Stimulated activated naive CD8-positive, alpha-beta T cell treated with anti-CD3 and anti-CD28 coated beads, Interleukin-15, Interleukin-2, amounts not matched to agents 100 ng/mL and 50 ng/mL, for 24 hours (primary cell): ENCODE data around the gene PCYT1A.
"Not testable (repeated sequence)": the region's sequence is repeated elsewhere in the genome, so short reads cannot be mapped to it uniquely, and the experiment has no call there.

Source experiments
- H3K27ac Mint-ChIP-seq: one replicate; pipeline ENCODE4 v1.8.0; 2021; ENCODE audit warnings: mild to moderate bottlenecking, mixed read lengths
- H3K27me3 Mint-ChIP-seq: one replicate; pipeline ENCODE4 v1.8.0; 2021; ENCODE audit warnings: mixed read lengths
- H3K36me3 Mint-ChIP-seq: one replicate; pipeline ENCODE4 v1.8.0; 2021; ENCODE audit warnings: low read depth, mixed read lengths
- H3K4me1 Mint-ChIP-seq: one replicate; pipeline ENCODE4 v1.8.0; 2021; ENCODE audit warnings: low read depth, mixed read lengths
- H3K4me3 Mint-ChIP-seq: one replicate; pipeline ENCODE4 v1.8.0; 2021; ENCODE audit warnings: mild to moderate bottlenecking, mixed read lengths
- H3K9me3 Mint-ChIP-seq: one replicate; pipeline ENCODE4 v1.8.0; 2021; ENCODE audit warnings: mixed read lengths

PCYT1A gene

GRCh38 chr3:196314597-196314996, 27.1 kb upstream of the PCYT1A start:
- Mint-ChIP-seq H3K4me1 (peaks cover 12% of the 10 kb centered on the region), H3K4me3 (no peak overlapping the region), H3K27me3 (no peaks in the 10 kb centered on the region), H3K9me3 (no peaks in the 10 kb centered on the region), H3K27ac (no peak overlapping the region), H3K36me3 (peaks cover 5% of the 10 kb centered on the region)

- H3K4me1 Mint-ChIP-seq, H3K27ac Mint-ChIP-seq, H3K9me3 Mint-ChIP-seq, H3K4me3 Mint-ChIP-seq, H3K36me3 Mint-ChIP-seq, H3K27me3 Mint-ChIP-seq: not testable (repeated sequence)
Observed at GRCh38 chr3:196314086-196314485, 26.6 kb upstream of the PCYT1A start.

- H3K9me3 Mint-ChIP-seq, H3K36me3 Mint-ChIP-seq, H3K4me1 Mint-ChIP-seq, H3K4me3 Mint-ChIP-seq, H3K27ac Mint-ChIP-seq, H3K27me3 Mint-ChIP-seq: not testable (repeated sequence)
Observed at GRCh38 chr3:196302960-196303359, 15.4 kb upstream of the PCYT1A start.

GRCh38 chr3:196302551-196302950, 15.0 kb upstream of the PCYT1A start:
- H3K4me1 Mint-ChIP-seq, H3K36me3 Mint-ChIP-seq, H3K4me3 Mint-ChIP-seq, H3K27me3 Mint-ChIP-seq, H3K27ac Mint-ChIP-seq, H3K9me3 Mint-ChIP-seq: not testable (repeated sequence)

- Mint-ChIP-seq H3K36me3 (peaks cover 8% of the 10 kb centered on the region), H3K9me3 (no peaks in the 10 kb centered on the region), H3K4me1 (no peaks in the 10 kb centered on the region), H3K27ac (no peak overlapping the region), H3K4me3 (no peak overlapping the region), H3K27me3 (no peaks in the 10 kb centered on the region)
Observed at GRCh38 chr3:196298521-196298920, 11.0 kb upstream of the PCYT1A start.

- H3K27ac Mint-ChIP-seq: no peak overlapping the region
- H3K4me3 Mint-ChIP-seq: no peak overlapping the region
- H3K36me3 Mint-ChIP-seq: no peaks in the 10 kb centered on the region
- H3K27me3 Mint-ChIP-seq: no peaks in the 10 kb centered on the region
- peaks cover 9% of the 10 kb centered on the region for H3K4me1 Mint-ChIP-seq
- H3K9me3 Mint-ChIP-seq: no peaks in the 10 kb centered on the region
Observed at GRCh38 chr3:196292286-196292923, 4.9 kb upstream of the PCYT1A start.

GRCh38 chr3:196288141-196288460, 575 bp upstream of the PCYT1A start:
- peaks cover 40% of the 10 kb centered on the region for H3K4me1 Mint-ChIP-seq
- no peaks in the 10 kb centered on the region for H3K9me3 Mint-ChIP-seq
- no peaks in the 10 kb centered on the region for H3K36me3 Mint-ChIP-seq

GRCh38 chr3:196287090-196287439, 461 bp downstream of the PCYT1A start:
- Mint-ChIP-seq H3K9me3 (no peaks in the 10 kb centered on the region), H3K27ac (peak overlapping the region; percentile 94), H3K27me3 (no peaks in the 10 kb centered on the region), H3K4me1 (peaks cover 42% of the 10 kb centered on the region), H3K36me3 (peaks cover 2% of the 10 kb centered on the region), H3K4me3 (peak overlapping the region; percentile 99)

More at GRCh38 chr3:196288141-196288460, 575 bp upstream of the PCYT1A start:
- H3K4me3 Mint-ChIP-seq: peak overlapping the region; percentile 99
- no peaks in the 10 kb centered on the region for H3K27me3 Mint-ChIP-seq
- peak overlapping the region; percentile 94 for H3K27ac Mint-ChIP-seq

GRCh38 chr3:196284396-196284795, 3.1 kb downstream of the PCYT1A start:
- Mint-ChIP-seq H3K9me3 (no peaks in the 10 kb centered on the region), H3K4me1 (peaks cover 64% of the 10 kb centered on the region), H3K36me3 (peaks cover 5% of the 10 kb centered on the region), H3K27me3 (no peaks in the 10 kb centered on the region), H3K4me3 (no peak overlapping the region), H3K27ac (no peak overlapping the region)

- H3K9me3 Mint-ChIP-seq: no peaks in the 10 kb centered on the region
- H3K4me3 Mint-ChIP-seq: no peak overlapping the region
- peaks cover 16% of the 10 kb centered on the region for H3K36me3 Mint-ChIP-seq
- H3K4me1 Mint-ChIP-seq: peaks cover 74% of the 10 kb centered on the region
- H3K27me3 Mint-ChIP-seq: no peaks in the 10 kb centered on the region
- H3K27ac Mint-ChIP-seq: no peak overlapping the region
Observed at GRCh38 chr3:196281962-196282361, 5.6 kb downstream of the PCYT1A start.

- peaks cover 63% of the 10 kb centered on the region for H3K4me1 Mint-ChIP-seq
- H3K36me3 Mint-ChIP-seq: peaks cover 16% of the 10 kb centered on the region
- no peaks in the 10 kb centered on the region for H3K27me3 Mint-ChIP-seq
- no peaks in the 10 kb centered on the region for H3K9me3 Mint-ChIP-seq
- peak overlapping the region; percentile 23 for H3K27ac Mint-ChIP-seq
- H3K4me3 Mint-ChIP-seq: no peak overlapping the region
Observed at GRCh38 chr3:196280689-196281440, 6.7 kb downstream of the PCYT1A start.

GRCh38 chr3:196275126-196275525, 12.4 kb downstream of the PCYT1A start:
- peaks cover 35% of the 10 kb centered on the region for H3K36me3 Mint-ChIP-seq
- H3K4me1 Mint-ChIP-seq: peaks cover 72% of the 10 kb centered on the region
- peak overlapping the region; percentile 92 for H3K27ac Mint-ChIP-seq
- H3K9me3 Mint-ChIP-seq: no peaks in the 10 kb centered on the region
- H3K27me3 Mint-ChIP-seq: no peaks in the 10 kb centered on the region
- peak overlapping the region; percentile 72 for H3K4me3 Mint-ChIP-seq

GRCh38 chr3:196274585-196274984, 12.9 kb downstream of the PCYT1A start:
- Mint-ChIP-seq H3K36me3 (peaks cover 39% of the 10 kb centered on the region), H3K9me3 (no peaks in the 10 kb centered on the region), H3K4me3 (peak overlapping the region; percentile 72), H3K4me1 (peaks cover 72% of the 10 kb centered on the region), H3K27ac (peak overlapping the region; percentile 92), H3K27me3 (no peaks in the 10 kb centered on the region)

- Mint-ChIP-seq H3K27ac (peak overlapping the region; percentile 67), H3K4me1 (peaks cover 72% of the 10 kb centered on the region), H3K4me3 (no peak overlapping the region), H3K9me3 (no peaks in the 10 kb centered on the region), H3K27me3 (no peaks in the 10 kb centered on the region), H3K36me3 (peaks cover 44% of the 10 kb centered on the region)
Observed at GRCh38 chr3:196273655-196274054, 13.9 kb downstream of the PCYT1A start.

GRCh38 chr3:196272826-196273225, 14.7 kb downstream of the PCYT1A start:
- H3K27ac Mint-ChIP-seq: peak overlapping the region; percentile 59
- H3K4me3 Mint-ChIP-seq: no peak overlapping the region
- H3K9me3 Mint-ChIP-seq: no peaks in the 10 kb centered on the region
- H3K36me3 Mint-ChIP-seq: peaks cover 39% of the 10 kb centered on the region
- H3K27me3 Mint-ChIP-seq: no peaks in the 10 kb centered on the region
- peaks cover 64% of the 10 kb centered on the region for H3K4me1 Mint-ChIP-seq

- Mint-ChIP-seq H3K27me3 (no peaks in the 10 kb centered on the region), H3K4me3 (no peak overlapping the region), H3K27ac (peak overlapping the region; percentile 56), H3K9me3 (no peaks in the 10 kb centered on the region), H3K36me3 (peaks cover 32% of the 10 kb centered on the region), H3K4me1 (peaks cover 54% of the 10 kb centered on the region)
Observed at GRCh38 chr3:196270499-196270898, 17.0 kb downstream of the PCYT1A start.
